Mucosa of descending colon (tissue), 3 donors: ENCODE measurements around the gene SHB. TPM values are rescaled to one million over a fixed set of nuclear protein-coding genes. Genes with fewer than 3 reads are reported as not detected.

Experiments
- ATAC-seq: fragments of 200-7000 bp; cut with Tn5 transposase; one replicate; pipeline ENCODE4 v1.9.1; 2020; ENCODE audit warnings: mild to moderate bottlenecking, moderate library complexity
- DNase-seq, 3 donors: peaks; one replicate each; pipeline ENCODE4 v3.0.0-alpha.2; 2020
- H3K36me3 ChIP-seq: fragments of 200-600 bp; one replicate; pipeline ENCODE4 v1.8.0; 2021; ENCODE audit warnings: low read depth, mild to moderate bottlenecking
- H3K4me1 ChIP-seq: fragments of 200-600 bp; one replicate; pipeline ENCODE4 v1.8.0; 2021; ENCODE audit warnings: low read depth, mild to moderate bottlenecking
- H3K4me3 ChIP-seq: fragments of 200-600 bp; one replicate; pipeline ENCODE4 v1.8.0; 2021; ENCODE audit warnings: mild to moderate bottlenecking
- H3K9me3 ChIP-seq: fragments of 200-600 bp; one replicate; pipeline ENCODE4 v1.8.0; 2021; ENCODE audit warnings: mild to moderate bottlenecking
- intact Hi-C, 2 donors: fragments of 100-400 bp; cut with DNase I in 1 of 2; cut with micrococcal nuclease in 1 of 2; formaldehyde crosslinking; loops; one replicate each; pipeline versions ENCODE4 v1.11.0 to v1.11.1; 2022; cut with DNase I, micrococcal nuclease
- total RNA-seq, 3 donors: library from RNA; stranded (reverse); fragmentation: NEBNext Ultra II Directional in 2 of 3; extraction: Animal tissue kit (Norgen Biotek cat#: 25700) in 2 of 3; gene quantifications; one replicate each; pipeline versions ENCODE4 v1.2.1 to v1.2.4, GENCODE V29; 2021 to 2023
- TF ChIP-seq, protein P1 (sequence below): fragments of 200-600 bp; IDR thresholded peaks from one replicate; pipeline ENCODE4 v1.8.0; 2022; ENCODE audit warnings: antibody characterized with exemption, mild to moderate bottlenecking
- donor health status: DM: no; HTN: no; CAD: no; lungs with moderate emphysema.
- donor health status: DM: no; HTN: no; CAD: no.
- donor health status: DM: no; HTN: yes; CAD: no.

SHB gene
- total RNA-seq, 3 donors from 2014 or later, result 20.3 to 23.9 (median 20.6) TPM

DNA sequence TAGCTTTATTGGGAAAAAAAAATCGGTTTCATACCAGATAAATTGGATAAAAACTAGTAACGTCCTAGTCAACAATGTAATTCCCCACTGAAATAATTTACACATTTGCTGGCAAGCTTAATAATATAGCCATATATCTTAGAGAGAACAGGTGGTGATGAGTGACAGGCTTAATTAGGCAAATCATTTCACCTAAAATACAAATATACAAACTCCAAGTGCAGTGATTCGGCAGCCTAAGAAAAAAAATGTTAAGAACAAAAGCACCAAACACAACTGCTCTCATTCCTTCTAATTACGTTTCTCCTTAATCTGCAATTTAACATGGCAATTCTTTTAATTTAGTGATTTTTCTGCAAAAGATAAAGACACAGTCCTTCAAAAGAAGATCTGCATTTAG is 109.1 kb downstream of the SHB start:
- DNase-seq (no peak), ATAC-seq (no peak)
- peaks cover 13% of the 10 kb centered on the region for H3K4me1 ChIP-seq
- no peaks in the 10 kb centered on the region for H3K36me3 ChIP-seq
- H3K4me3 ChIP-seq, result no peak overlapping the region
- H3K9me3 ChIP-seq, result no peaks in the 10 kb centered on the region
- TF ChIP-seq, protein P1, sequence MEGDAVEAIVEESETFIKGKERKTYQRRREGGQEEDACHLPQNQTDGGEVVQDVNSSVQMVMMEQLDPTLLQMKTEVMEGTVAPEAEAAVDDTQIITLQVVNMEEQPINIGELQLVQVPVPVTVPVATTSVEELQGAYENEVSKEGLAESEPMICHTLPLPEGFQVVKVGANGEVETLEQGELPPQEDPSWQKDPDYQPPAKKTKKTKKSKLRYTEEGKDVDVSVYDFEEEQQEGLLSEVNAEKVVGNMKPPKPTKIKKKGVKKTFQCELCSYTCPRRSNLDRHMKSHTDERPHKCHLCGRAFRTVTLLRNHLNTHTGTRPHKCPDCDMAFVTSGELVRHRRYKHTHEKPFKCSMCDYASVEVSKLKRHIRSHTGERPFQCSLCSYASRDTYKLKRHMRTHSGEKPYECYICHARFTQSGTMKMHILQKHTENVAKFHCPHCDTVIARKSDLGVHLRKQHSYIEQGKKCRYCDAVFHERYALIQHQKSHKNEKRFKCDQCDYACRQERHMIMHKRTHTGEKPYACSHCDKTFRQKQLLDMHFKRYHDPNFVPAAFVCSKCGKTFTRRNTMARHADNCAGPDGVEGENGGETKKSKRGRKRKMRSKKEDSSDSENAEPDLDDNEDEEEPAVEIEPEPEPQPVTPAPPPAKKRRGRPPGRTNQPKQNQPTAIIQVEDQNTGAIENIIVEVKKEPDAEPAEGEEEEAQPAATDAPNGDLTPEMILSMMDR, result no peak
- intact Hi-C loops, result no loop called here

DNA sequence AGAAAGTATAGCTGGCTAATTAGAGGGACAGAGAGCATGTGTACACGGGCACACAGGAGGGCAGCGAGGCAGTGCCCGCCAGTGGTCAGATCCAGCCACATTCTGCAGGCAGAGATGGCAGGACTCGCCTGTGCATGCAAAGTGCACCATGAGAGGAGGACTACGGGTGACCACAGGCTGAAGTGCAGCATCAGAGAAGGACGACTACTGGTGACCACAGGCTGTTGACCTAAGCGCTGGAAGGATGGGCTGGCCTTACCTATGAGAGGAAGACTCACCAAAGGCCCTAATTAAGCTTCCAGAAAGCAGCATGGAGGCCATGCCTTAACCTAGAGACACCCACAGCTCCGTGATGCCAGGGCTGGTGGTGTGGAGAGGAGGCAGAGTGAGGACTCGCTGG is 110.9 kb downstream of the SHB start:
- no peaks in the 10 kb centered on the region for H3K4me1 ChIP-seq
- no peaks in the 10 kb centered on the region for H3K9me3 ChIP-seq
- TF ChIP-seq, protein P1, result no peak
- no peak for DNase-seq
- H3K4me3 ChIP-seq, result no peak overlapping the region
- ATAC-seq, result no peak
- no peaks in the 10 kb centered on the region for H3K36me3 ChIP-seq
- intact Hi-C loops, result no loop called here

DNA sequence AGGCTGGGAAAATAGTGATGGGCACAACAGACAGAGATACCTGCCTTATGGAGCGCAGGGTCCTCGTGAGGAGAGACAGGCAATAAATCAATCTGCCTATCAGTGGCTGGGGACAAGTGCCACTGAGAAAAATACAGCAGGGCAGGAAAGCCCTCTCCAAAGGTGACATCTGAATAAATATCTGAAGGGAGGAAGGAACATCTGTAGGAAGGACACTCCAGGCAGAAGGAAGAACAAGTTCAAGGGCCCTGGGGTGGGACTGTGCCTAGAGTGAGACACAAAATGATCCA is 111.4 kb downstream of the SHB start:
- H3K4me3 ChIP-seq, result no peak overlapping the region
- H3K9me3 ChIP-seq, result no peaks in the 10 kb centered on the region
- TF ChIP-seq, protein P1, result no peak
- ATAC-seq (no peak), DNase-seq (no peak)
- H3K4me1 ChIP-seq, result no peaks in the 10 kb centered on the region
- H3K36me3 ChIP-seq, result no peaks in the 10 kb centered on the region
- intact Hi-C loops, result no loop called here

DNA sequence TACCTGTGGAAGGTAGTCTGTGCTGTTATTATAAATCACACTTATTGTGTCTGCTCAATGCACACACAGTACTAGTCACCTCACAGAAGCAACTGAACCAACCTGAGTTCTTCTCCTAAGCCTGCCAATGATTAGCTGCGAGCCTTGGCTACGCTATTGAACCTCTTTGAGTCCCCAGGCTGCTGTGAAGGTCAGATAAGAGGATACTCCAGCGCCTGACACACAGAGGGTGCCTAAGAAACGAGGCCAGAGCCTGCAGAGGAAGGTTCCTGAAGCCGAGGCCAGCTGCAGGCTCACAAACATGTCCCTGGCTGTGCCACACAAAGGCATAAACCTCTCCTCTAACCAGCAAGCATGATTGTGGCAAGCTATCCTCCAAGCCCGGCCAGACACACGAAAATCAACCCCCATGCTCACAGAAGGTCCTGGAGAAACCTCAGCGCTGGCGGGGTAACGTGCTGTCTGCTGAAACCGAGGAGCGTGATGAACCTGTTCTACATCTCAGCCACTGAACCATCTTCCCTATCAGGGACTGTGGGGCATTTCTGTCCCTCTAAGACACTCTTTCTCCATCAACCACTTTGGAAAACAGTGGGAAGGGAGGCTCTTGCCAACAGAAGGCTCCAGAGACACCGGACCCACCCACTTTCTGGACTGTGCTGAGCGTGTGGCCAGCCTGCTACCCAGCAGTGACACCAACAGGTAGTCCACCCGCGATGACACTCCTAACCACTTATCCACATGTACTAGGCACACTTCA is 111.9 kb downstream of the SHB start:
- intact Hi-C loops, result no loop called here
- H3K9me3 ChIP-seq, result no peaks in the 10 kb centered on the region
- DNase-seq, result no peak
- no peaks in the 10 kb centered on the region for H3K4me1 ChIP-seq
- no peak overlapping the region for H3K4me3 ChIP-seq
- TF ChIP-seq, protein P1, result no peak
- no peaks in the 10 kb centered on the region for H3K36me3 ChIP-seq
- ATAC-seq, result no peak

- intact Hi-C loops, result no loop called here
These were observed 112.6 kb downstream of the SHB start for GRCh38 chr9:37956423-37956820.

More at GRCh38 chr9:37956423-37956820, 112.6 kb downstream of the SHB start:
- Histone ChIP-seq H3K36me3 (no peaks in the 10 kb centered on the region), H3K9me3 (no peaks in the 10 kb centered on the region), H3K4me3 (no peak overlapping the region), H3K4me1 (no peaks in the 10 kb centered on the region)
- no peak for ATAC-seq
- TF ChIP-seq, protein P1, result no peak
- no peak for DNase-seq
